ENCODE data around the gene CMIP.

- TF ChIP-seq, protein P1, sequence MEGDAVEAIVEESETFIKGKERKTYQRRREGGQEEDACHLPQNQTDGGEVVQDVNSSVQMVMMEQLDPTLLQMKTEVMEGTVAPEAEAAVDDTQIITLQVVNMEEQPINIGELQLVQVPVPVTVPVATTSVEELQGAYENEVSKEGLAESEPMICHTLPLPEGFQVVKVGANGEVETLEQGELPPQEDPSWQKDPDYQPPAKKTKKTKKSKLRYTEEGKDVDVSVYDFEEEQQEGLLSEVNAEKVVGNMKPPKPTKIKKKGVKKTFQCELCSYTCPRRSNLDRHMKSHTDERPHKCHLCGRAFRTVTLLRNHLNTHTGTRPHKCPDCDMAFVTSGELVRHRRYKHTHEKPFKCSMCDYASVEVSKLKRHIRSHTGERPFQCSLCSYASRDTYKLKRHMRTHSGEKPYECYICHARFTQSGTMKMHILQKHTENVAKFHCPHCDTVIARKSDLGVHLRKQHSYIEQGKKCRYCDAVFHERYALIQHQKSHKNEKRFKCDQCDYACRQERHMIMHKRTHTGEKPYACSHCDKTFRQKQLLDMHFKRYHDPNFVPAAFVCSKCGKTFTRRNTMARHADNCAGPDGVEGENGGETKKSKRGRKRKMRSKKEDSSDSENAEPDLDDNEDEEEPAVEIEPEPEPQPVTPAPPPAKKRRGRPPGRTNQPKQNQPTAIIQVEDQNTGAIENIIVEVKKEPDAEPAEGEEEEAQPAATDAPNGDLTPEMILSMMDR (IDR thresholded peaks at IDR 0.05; ENCODE audit: poor library complexity, severe bottlenecking): no peak
- no peak for TF ChIP-seq POLR2AphosphoS5 (IDR thresholded peaks at IDR 0.05)
- TF ChIP-seq REST (IDR thresholded peaks at IDR 0.05; ENCODE audit: borderline replicate concordance): no peak
- TF ChIP-seq TAF1 (IDR thresholded peaks at IDR 0.05; ENCODE audit: low read depth): no peak
- TF ChIP-seq EZH2 (IDR thresholded peaks at IDR 0.05; ENCODE audit: borderline replicate concordance, insufficient read depth, low read length, poor library complexity, severe bottlenecking): no peak
- TF ChIP-seq EP300 (conservative IDR thresholded peaks at IDR 0.05; ENCODE audit: poor library complexity, severe bottlenecking): no peak
These were observed 167.9 kb downstream of the CMIP start for GRCh38 chr16:81612351-81613163.
